Stimulated activated CD4-positive, alpha-beta T cell treated with anti-CD3 and anti-CD28 coated beads, Interleukin-4, amount 100 ng/mL, for 48 hours (primary cell): ENCODE results near the gene MERTK.
"Not testable (repeated sequence)": the region's sequence is repeated elsewhere in the genome, so short reads cannot be mapped to it uniquely, and the experiment has no call there.

Experiments used
- DNase-seq, 2 donors: peaks; one replicate each; pipeline ENCODE4 v3.0.0-alpha.2; 2020; ENCODE audit warnings: low read depth in 2 of 2

The MERTK gene

GRCh38 chr2:112040066-112040465 lies 141.7 kb downstream of the MERTK start:
- DNase-seq = not testable (repeated sequence)

- not testable (repeated sequence) for DNase-seq
These were observed 143.1 kb downstream of the MERTK start for GRCh38 chr2:112041460-112041859.

GRCh38 chr2:112045446-112046014 lies 147.1 kb downstream of the MERTK start:
- DNase-seq = no peak

GRCh38 chr2:112046231-112046630 lies 147.8 kb downstream of the MERTK start:
- no peak for DNase-seq

- DNase-seq = no peak
These were observed 149.3 kb downstream of the MERTK start for GRCh38 chr2:112047537-112048235.

GRCh38 chr2:112048236-112048592 lies 149.8 kb downstream of the MERTK start:
- no peak for DNase-seq

GRCh38 chr2:112048887-112049286 lies 150.5 kb downstream of the MERTK start:
- no peak for DNase-seq

GRCh38 chr2:112050316-112050715 lies 151.9 kb downstream of the MERTK start:
- no peak for DNase-seq

- peak; percentile 97 to 99 for DNase-seq
These were observed 155.8 kb downstream of the MERTK start for GRCh38 chr2:112053917-112054846.

- DNase-seq = peak; percentile 96 to 98
These were observed 156.7 kb downstream of the MERTK start, which contains the start of gene TMEM87B for GRCh38 chr2:112054847-112055729. Gene TMEM87B (plus strand): TSS chr2:112055269. CDS start chr2:112055592, 323 bp downstream.

GRCh38 chr2:112055730-112056625 lies 157.6 kb downstream of the MERTK start:
- DNase-seq = no peak

GRCh38 chr2:112056626-112056987 lies 158.2 kb downstream of the MERTK start:
- DNase-seq = no peak

GRCh38 chr2:112059671-112060070 lies 161.3 kb downstream of the MERTK start:
- no peak for DNase-seq

GRCh38 chr2:112061299-112061698 lies 162.9 kb downstream of the MERTK start:
- no peak for DNase-seq

- no peak for DNase-seq
These were observed 163.4 kb downstream of the MERTK start for GRCh38 chr2:112061840-112062239.

- DNase-seq = no peak
These were observed 164.5 kb downstream of the MERTK start for GRCh38 chr2:112062894-112063293.

- DNase-seq = no peak
These were observed 167.1 kb downstream of the MERTK start for GRCh38 chr2:112065486-112065885.

GRCh38 chr2:112065966-112066365 lies 167.6 kb downstream of the MERTK start:
- DNase-seq = no peak

- not testable (repeated sequence) for DNase-seq
These were observed 171.4 kb downstream of the MERTK start for GRCh38 chr2:112069794-112070193.

GRCh38 chr2:112073875-112074274 lies 175.5 kb downstream of the MERTK start:
- DNase-seq = no peak
